Gastrocnemius medialis (tissue), 4 donors: Measurements from ENCODE around the gene PYDC1.

Experiments used
- CTCF ChIP-seq, 5 experiments: fragments of 450-650 bp in 3 of 5; fragments of 200-600 bp in 2 of 5; sonication (generic) in 2 of 5; IDR thresholded peaks in 4 of 5; conservative IDR thresholded peaks in 1 of 5; 1 replicate in 4 of 5; 2 replicates in 1 of 5; pipeline ENCODE4 v1.5.1; 2016 to 2019; ENCODE audit warnings: antibody characterized with exemption in 5 of 5, mild to moderate bottlenecking in 3 of 5, moderate library complexity in 3 of 5
- POLR2A ChIP-seq, 2 donors: fragments of 450-650 bp; IDR thresholded peaks; one replicate each; pipeline ENCODE4 v1.6.1; 2017; ENCODE audit warnings: antibody characterized with exemption in 2 of 2, mild to moderate bottlenecking in 2 of 2, moderate library complexity in 2 of 2

- TF ChIP-seq POLR2A (IDR thresholded peaks at IDR 0.05) (no peak), CTCF (IDR thresholded peaks at IDR 0.05 in 4 of 5, conservative IDR thresholded peaks at IDR 0.05 in 1 of 5) (no peak)
These were observed 23.9 kb downstream of the PYDC1 start for GRCh38 chr16:31192856-31193642.
